Bronchial epithelial cell (primary cell): Measurements from ENCODE around the gene BCL2L14. TPM values are rescaled to one million over a fixed set of nuclear protein-coding genes. Genes with fewer than 3 reads are reported as not detected.
A peak's percentile ranks its signal among the peaks of the same experiment; 100 is the strongest.
"Not testable (repeated sequence)": the region's sequence is repeated elsewhere in the genome, so short reads cannot be mapped to it uniquely, and the experiment has no call there.

Experiments
- DNase-seq: peaks from one replicate; pipeline ENCODE4 v3.0.0-alpha.2; 2010; ENCODE audit warnings: low read depth
- FAIRE-seq: peaks from 2 replicates; lab custom pipeline; 2011; peaks lifted over from hg19 to GRCh38; lab: Jason Lieb, UNC
- H3K27me3 ChIP-seq: 2 replicates; pipeline ENCODE4 v1.5.1; 2011; ENCODE audit warnings: low read length; ENCODE audit not compliant: control insufficient read depth, insufficient read depth
- H3K36me3 ChIP-seq: 2 replicates; pipeline ENCODE4 v1.5.1; 2011; ENCODE audit warnings: low read length; ENCODE audit not compliant: control insufficient read depth, insufficient read depth
- H3K4me3 ChIP-seq: 2 replicates; pipeline ENCODE4 v1.5.1; 2011; ENCODE audit warnings: mild to moderate bottlenecking, low read depth, low read length, control low read depth
- CTCF ChIP-seq: IDR thresholded peaks from 2 replicates; pipeline ENCODE4 v1.5.1; 2011; ENCODE audit warnings: mild to moderate bottlenecking, moderate library complexity, low read length, control low read depth, inconsistent platforms; ENCODE audit not compliant: insufficient read depth, severe bottlenecking
- total RNA-seq: library from RNA; depleted of rRNA; stranded (reverse); fragments of >200 nt; gene quantifications from 2 replicates; pipeline ENCODE4 v1.2.1, GENCODE V29; 2014

BCL2L14 gene
- total RNA-seq, 1 donor from 2014 or later = not detected

DNA sequence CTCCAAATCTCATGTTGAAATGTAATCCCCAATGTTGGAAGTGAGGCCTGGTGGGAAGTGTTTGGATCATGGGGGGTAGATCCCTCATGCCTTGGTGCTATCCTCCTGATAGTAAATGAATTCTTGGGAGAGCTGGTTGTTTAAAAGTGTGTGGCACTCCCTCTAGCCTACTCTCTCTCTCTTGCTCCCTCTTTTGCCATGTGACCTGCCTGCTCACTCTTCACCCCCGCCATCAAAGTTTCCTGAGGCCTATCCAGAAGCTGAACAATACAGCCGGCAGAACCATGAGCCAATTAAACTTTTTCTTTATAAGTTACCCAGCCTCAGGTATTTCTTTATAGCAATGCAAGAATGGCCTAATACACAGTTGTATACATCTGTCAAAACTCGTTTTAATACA is 62.5 kb downstream of the BCL2L14 start:
- H3K4me3 ChIP-seq = no peak overlapping the region
- TF ChIP-seq CTCF = no peak
- H3K36me3 ChIP-seq = peaks cover 2% of the 10 kb centered on the region
- H3K27me3 ChIP-seq = no peaks in the 10 kb centered on the region
- no peak for DNase-seq
- no peak for FAIRE-seq

GRCh38 chr12:12133785-12134184 is 63.0 kb downstream of the BCL2L14 start:
- H3K27me3 ChIP-seq = no peaks in the 10 kb centered on the region
- no peak overlapping the region for H3K4me3 ChIP-seq
- DNase-seq (no peak), FAIRE-seq (no peak)
- peaks cover 2% of the 10 kb centered on the region for H3K36me3 ChIP-seq
- no peak for TF ChIP-seq CTCF

DNA sequence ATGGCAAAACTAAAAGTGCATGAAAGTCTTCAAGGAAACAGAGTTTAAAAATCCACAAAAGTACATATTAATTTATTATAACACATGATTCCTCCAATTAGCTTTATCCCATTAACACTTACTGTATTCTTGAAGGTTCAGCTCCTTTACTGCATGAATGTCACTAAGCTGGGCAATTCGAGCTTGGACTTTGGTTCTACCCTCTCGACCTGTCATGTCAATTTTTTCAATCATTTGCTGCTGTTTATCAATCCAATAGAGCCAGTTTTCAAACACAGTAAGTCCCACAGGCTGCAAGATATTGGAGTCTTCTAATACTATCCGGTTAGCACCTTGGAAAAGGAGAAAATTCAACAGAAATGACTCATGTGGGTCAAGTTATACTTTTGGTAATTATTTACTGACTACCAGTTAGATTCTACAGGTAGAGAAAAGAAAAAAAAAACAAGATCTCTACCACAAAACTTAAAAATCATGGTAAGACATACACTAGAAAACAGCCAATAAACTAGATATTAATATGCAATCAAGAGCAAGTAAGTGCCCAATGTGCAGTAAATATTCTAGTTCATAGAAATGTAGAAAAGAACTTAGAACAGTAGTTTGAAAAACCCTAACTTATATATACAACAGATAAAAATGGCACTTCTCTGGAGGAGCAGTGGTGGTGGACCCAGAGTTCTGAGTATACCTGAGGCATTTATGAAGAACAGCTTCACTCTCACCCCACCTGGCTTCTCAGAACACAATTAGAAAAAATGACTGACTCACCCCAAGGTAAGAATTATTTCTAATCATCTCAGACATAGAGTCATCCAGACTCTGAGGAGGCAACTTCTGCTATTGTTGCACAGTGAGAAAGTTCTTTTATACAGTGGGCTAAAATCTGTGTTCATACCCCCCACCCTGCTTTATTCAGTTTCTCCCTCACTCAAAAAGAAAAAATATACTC is 67.7 kb downstream of the BCL2L14 start:
- Histone ChIP-seq H3K36me3 (no peaks in the 10 kb centered on the region), H3K4me3 (no peak overlapping the region), H3K27me3 (no peaks in the 10 kb centered on the region)
- no peak for TF ChIP-seq CTCF
- no peak for FAIRE-seq
- peak; percentile 35 for DNase-seq

GRCh38 chr12:12141000-12141399 is 70.3 kb downstream of the BCL2L14 start:
- no peak overlapping the region for H3K4me3 ChIP-seq
- H3K36me3 ChIP-seq = no peaks in the 10 kb centered on the region
- no peaks in the 10 kb centered on the region for H3K27me3 ChIP-seq
- no peak for DNase-seq
- no peak for FAIRE-seq
- TF ChIP-seq CTCF = no peak

- not testable (repeated sequence) for DNase-seq, H3K27me3 ChIP-seq, H3K36me3 ChIP-seq, H3K4me3 ChIP-seq, FAIRE-seq
Observed at GRCh38 chr12:12144531-12144930, 73.8 kb downstream of the BCL2L14 start.

DNA sequence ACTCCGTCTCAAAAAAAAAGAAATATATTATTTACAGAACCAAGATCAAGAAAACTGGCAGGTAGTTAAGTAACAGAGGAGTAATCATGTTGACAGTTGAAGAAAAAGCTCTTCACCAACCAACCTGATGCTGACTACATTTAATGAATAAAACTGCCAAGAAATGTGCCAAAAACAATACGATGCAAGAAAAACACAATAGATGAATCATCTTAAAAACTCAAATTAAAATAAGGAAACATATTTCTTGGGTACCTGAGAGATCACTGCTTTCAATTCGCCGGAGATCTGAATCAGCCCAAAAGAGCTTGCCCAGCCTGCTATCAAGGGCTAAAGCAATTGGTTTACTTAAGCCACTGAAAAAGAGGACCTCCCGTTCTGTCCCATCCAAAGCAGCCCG is 76.4 kb downstream of the BCL2L14 start:
- no peaks in the 10 kb centered on the region for H3K27me3 ChIP-seq
- no peaks in the 10 kb centered on the region for H3K36me3 ChIP-seq
- no peak overlapping the region for H3K4me3 ChIP-seq
- TF ChIP-seq CTCF = no peak
- no peak for DNase-seq
- FAIRE-seq = no peak

Other genes starting within 250 kb of the BCL2L14 start
- gene LRP6, start 196.1 kb downstream of the BCL2L14 start, total RNA-seq = 17.6 and 23.0 TPM in 2 replicates